Head of caudate nucleus (tissue), 42 donors: ENCODE data around the gene NDUFB4.
"Not testable (repeated sequence)": the region's sequence is repeated elsewhere in the genome, so short reads cannot be mapped to it uniquely, and the experiment has no call there.

Experiments
- DNase-seq, 42 donors: peaks; one replicate each; pipeline versions ENCODE4 v3.0.0 to v3.0.0-alpha.2; 2020 to 2021; ENCODE audit warnings: mixed read lengths in 7 of 42
- intact Hi-C: fragments of 100-400 bp; cut with DNase I; formaldehyde crosslinking; loops from one replicate; pipeline ENCODE4 v1.15.0; 2022

Gene NDUFB4

GRCh38 chr3:120567370-120568201 is 28.6 kb upstream of the NDUFB4 start:
- peak in 17 of 42 donors; percentile 27 to 75 (median 48) for DNase-seq

GRCh38 chr3:120568202-120568531 is 28.0 kb upstream of the NDUFB4 start:
- intact Hi-C loops, result no loop called here
- DNase-seq, result no peak

More at GRCh38 chr3:120567370-120568201, 28.6 kb upstream of the NDUFB4 start:
- intact Hi-C loops, result no loop called here

- intact Hi-C loops, result no loop called here
- DNase-seq, result peak in 32 of 42 donors; percentile 26 to 78 (median 47)
Observed at GRCh38 chr3:120568598-120568997, 27.5 kb upstream of the NDUFB4 start.

GRCh38 chr3:120569222-120570057 is 26.7 kb upstream of the NDUFB4 start:
- intact Hi-C loops, result no loop called here
- peak in 1 of 42 donors; percentile 16 for DNase-seq

GRCh38 chr3:120572027-120572426 is 24.1 kb upstream of the NDUFB4 start:
- no peak for DNase-seq
- intact Hi-C loops, result no loop called here

- no peak for DNase-seq
- intact Hi-C loops, result no loop called here
Observed at GRCh38 chr3:120587332-120587975, 8.7 kb upstream of the NDUFB4 start.

- intact Hi-C loops, result no loop called here
- no peak for DNase-seq
Observed at GRCh38 chr3:120595788-120596115, 384 bp upstream of the NDUFB4 start.

- intact Hi-C loops, result no loop called here
- DNase-seq, result no peak
Observed at GRCh38 chr3:120596853-120597223, 702 bp downstream of the NDUFB4 start.

- intact Hi-C loops, result no loop called here
Observed at GRCh38 chr3:120597445-120598049, 1.4 kb downstream of the NDUFB4 start.

GRCh38 chr3:120599211-120599610 is 3.1 kb downstream of the NDUFB4 start:
- intact Hi-C loops, result no loop called here
- DNase-seq, result no peak

More at GRCh38 chr3:120597445-120598049, 1.4 kb downstream of the NDUFB4 start:
- DNase-seq, result no peak

- no peak for DNase-seq
- intact Hi-C loops, result no loop called here
Observed at GRCh38 chr3:120601554-120601953, 5.4 kb downstream of the NDUFB4 start.

GRCh38 chr3:120602682-120603081 is 6.5 kb downstream of the NDUFB4 start:
- intact Hi-C loops, result no loop called here
- no peak for DNase-seq

GRCh38 chr3:120604382-120604781 is 8.2 kb downstream of the NDUFB4 start:
- no peak for DNase-seq
- intact Hi-C loops, result no loop called here

- intact Hi-C loops, result no loop called here
- DNase-seq, result no peak
Observed at GRCh38 chr3:120604784-120605183, 8.6 kb downstream of the NDUFB4 start.

- intact Hi-C loops, result no loop called here
- DNase-seq, result no peak
Observed at GRCh38 chr3:120608506-120608905, 12.4 kb downstream of the NDUFB4 start.

- intact Hi-C loops, result no loop called here
- no peak for DNase-seq
Observed at GRCh38 chr3:120614765-120615164, 18.6 kb downstream of the NDUFB4 start.

GRCh38 chr3:120615847-120616609 is 19.9 kb downstream of the NDUFB4 start:
- peak in 20 of 42 donors; percentile 8 to 66 (median 32) for DNase-seq
- intact Hi-C loops, result no loop called here

GRCh38 chr3:120616745-120617144 is 20.6 kb downstream of the NDUFB4 start:
- peak in 10 of 42 donors; percentile 14 to 58 (median 27) for DNase-seq
- intact Hi-C loops, result not testable (repeated sequence)

GRCh38 chr3:120622457-120622856 is 26.3 kb downstream of the NDUFB4 start:
- DNase-seq, result no peak
- intact Hi-C loops, result no loop called here
